ENCODE data around the gene PTGER1.
"Not testable (repeated sequence)": the region's sequence is repeated elsewhere in the genome, so short reads cannot be mapped to it uniquely, and the experiment has no call there.

Gene PTGER1

GRCh38 chr19:14510311-14511228 lies 35.4 kb upstream of the PTGER1 start:
- no peak for TF ChIP-seq CTCF (IDR thresholded peaks at IDR 0.05; ENCODE audit: low read length, missing control alignments)
- peak; percentile 83 for DNase-seq (ENCODE audit: low read depth)
- H3K4me3 ChIP-seq (replicated peaks; ENCODE audit: low read depth, low read length) = peak overlapping the region; percentile 29

DNA sequence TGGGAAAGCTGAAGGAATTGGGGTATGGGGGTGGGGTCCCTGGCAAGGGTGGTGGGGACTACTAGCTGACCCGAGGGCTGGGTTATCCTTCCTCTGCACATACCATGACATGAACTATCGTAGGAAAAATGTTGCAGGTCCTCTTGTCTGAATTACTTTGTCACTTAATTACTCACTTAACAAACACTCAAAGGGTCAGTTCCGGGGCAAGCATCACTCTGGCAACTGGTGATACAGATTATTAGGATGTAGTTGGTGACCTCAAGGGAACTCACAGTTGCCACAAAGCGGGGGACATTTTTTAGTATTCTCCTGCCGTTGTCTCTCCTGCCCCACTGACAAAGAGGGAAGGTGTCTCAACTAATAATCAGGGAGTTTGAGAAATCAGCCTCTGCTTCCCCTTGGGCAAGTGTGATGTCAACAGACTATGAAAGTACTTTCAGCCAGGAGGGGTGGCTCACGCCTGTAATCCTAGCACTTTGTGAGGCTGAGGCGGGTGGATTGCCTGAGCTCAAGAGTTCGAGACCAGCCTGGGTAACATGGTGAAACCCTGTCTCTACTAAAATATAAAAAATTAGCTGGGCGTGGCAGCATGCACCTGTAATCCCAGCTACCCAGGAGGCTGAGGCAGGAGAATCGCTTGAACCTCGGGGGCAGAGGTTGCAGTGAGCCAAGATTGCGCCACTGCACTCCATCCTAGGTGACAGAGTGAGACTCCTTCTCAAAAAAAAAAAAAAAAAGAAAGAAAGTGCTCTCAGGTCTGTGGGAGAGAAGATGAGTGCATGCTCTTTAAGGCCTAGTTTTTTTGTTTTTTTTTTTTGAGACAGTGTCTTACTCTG lies 32.8 kb upstream of the PTGER1 start:
- peak; percentile 51 for DNase-seq (ENCODE audit: low read depth)
- TF ChIP-seq CTCF (IDR thresholded peaks at IDR 0.05; ENCODE audit: low read length, missing control alignments) = no peak

GRCh38 chr19:14505488-14506239 lies 30.5 kb upstream of the PTGER1 start:
- TF ChIP-seq CTCF (IDR thresholded peaks at IDR 0.05; ENCODE audit: low read length, missing control alignments) = peak; percentile 65
- peak; percentile 56 for DNase-seq (ENCODE audit: low read depth)
- H3K4me3 ChIP-seq (replicated peaks; ENCODE audit: low read depth, low read length) = no peak overlapping the region

More for the DNA sequence above, 32.8 kb upstream of the PTGER1 start:
- H3K4me3 ChIP-seq (replicated peaks; ENCODE audit: low read depth, low read length) = no peak overlapping the region

DNA sequence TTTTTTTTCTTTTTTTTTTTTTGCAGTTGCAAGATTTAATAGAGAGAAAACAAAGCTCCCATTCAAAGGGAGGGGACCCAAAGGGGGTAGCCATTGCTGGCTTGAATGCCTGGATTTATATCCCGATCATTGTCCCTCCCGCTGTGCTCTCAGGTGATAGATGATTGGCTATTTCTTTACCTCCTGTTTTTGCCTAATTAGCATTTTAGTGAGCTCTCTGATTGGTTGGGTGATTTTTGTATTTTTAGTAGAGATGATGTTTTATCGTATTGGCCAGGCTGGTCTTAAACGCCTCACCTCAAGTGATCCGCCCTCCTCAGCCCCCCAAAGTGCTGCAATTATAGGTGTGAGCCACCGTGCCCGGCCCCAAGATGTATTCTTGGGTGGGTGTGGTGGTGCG lies 29.4 kb upstream of the PTGER1 start:
- H3K4me3 ChIP-seq (replicated peaks; ENCODE audit: low read depth, low read length) = not testable (repeated sequence)

DNA sequence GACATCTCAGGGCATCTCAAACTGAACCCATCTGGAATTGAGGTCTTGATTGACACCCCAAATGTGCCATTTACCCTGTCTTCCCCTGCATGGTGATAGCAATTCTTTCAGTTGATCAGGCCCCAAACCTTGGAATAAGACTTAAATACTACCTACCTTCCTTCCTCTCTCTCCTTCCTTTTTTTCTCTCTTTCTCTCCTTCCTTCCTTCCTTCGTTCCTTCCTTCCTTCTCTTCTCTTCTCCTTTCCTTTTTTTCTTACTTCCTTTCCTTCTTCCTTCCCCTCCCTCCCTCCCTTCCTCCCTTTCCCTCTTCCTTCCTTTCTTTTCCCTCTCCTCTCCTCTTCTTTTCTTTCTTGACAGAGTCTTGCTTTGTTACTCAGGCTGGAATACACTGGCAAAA lies 28.1 kb upstream of the PTGER1 start:
- no peak for DNase-seq (ENCODE audit: low read depth)
- no peak overlapping the region for H3K4me3 ChIP-seq (replicated peaks; ENCODE audit: low read depth, low read length)
- no peak for TF ChIP-seq CTCF (IDR thresholded peaks at IDR 0.05; ENCODE audit: low read length, missing control alignments)

More for the DNA sequence above, 29.4 kb upstream of the PTGER1 start:
- not testable (repeated sequence) for DNase-seq (ENCODE audit: low read depth)

DNA sequence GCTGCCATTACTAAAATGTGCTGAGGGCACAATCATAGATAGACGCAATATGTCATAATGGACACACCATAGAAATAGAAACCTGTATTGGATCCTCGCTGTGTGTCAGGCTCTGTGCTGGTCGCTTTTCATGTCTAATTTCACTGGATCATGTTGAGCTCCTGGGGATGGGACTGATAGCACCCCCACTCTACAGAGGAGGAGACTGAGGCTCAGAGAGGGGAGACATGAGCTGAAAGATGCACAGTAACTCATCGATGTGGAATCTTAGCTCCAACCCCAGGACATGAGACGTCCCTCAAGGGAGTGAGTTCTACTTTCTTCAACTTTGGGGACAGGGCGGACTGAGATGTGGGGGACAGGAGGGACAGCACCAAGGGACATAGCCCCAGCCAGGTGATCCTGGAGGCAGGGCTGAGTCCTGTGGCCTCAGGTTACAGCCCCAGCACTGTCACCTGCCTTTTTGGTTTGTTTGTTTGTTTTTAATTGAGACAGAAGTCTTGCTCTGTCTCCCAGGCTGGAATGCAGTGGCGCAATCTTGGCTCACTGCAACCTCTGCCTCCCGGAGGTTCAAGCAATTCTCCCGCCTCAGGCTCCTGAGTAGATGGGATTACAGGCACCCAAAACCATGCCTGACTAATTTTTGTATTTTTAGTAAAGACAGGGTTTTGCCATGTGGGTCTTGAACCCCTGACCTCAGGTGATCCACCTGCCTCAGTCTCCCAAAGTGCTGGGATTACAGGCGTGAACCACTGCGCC lies 27.4 kb upstream of the PTGER1 start:
- DNase-seq (ENCODE audit: low read depth) = peak; percentile 43
- no peak overlapping the region for H3K4me3 ChIP-seq (replicated peaks; ENCODE audit: low read depth, low read length)
- TF ChIP-seq CTCF (IDR thresholded peaks at IDR 0.05; ENCODE audit: low read length, missing control alignments) = no peak

All from fibroblast of pulmonary artery (primary cell).